H1 (cell line): ENCODE measurements around the gene DAPL1.

Experiments used
- ATF3 ChIP-seq: IDR thresholded peaks from 2 replicates; pipeline ENCODE4 v1.6.1; 2011; ENCODE audit warnings: low read depth, mild to moderate bottlenecking, low read length; ENCODE audit not compliant: insufficient read depth
- BACH1 ChIP-seq: IDR thresholded peaks from 2 replicates; pipeline ENCODE4 v1.6.1; 2012; ENCODE audit warnings: low read length, improper control_type of control experiment
- CBX5 ChIP-seq: fragments of 300-800, 300-1000 bp; sonication (generic); IDR thresholded peaks from 2 replicates; pipeline ENCODE4 v1.7.1; 2016; ENCODE audit warnings: antibody characterized with exemption, low read length, low read depth
- CTCF ChIP-seq, 3 experiments: IDR thresholded peaks; 1 replicate in 2 of 3; 2 replicates in 1 of 3; pipeline versions ENCODE4 v1.5.1 to v1.6.1; 2011; ENCODE audit warnings: low read length in 3 of 3, mild to moderate bottlenecking in 3 of 3, inconsistent platforms in 2 of 3, low read depth in 1 of 3, moderate library complexity in 1 of 3; ENCODE audit not compliant: insufficient read depth in 1 of 3; ENCODE audit errors: control extremely low read depth in 1 of 3
- E2F6 ChIP-seq: IDR thresholded peaks from 2 replicates; pipeline ENCODE4 v1.6.1; 2012; ENCODE audit warnings: inconsistent platforms
- EZH2 ChIP-seq: fragments of 200-600 bp; sonication (generic); IDR thresholded peaks from 2 replicates; pipeline ENCODE4 v1.7.1; 2012; ENCODE audit warnings: low read depth, mild to moderate bottlenecking, moderate library complexity, low read length, inconsistent platforms; ENCODE audit not compliant: severe bottlenecking
- GABPA ChIP-seq: IDR thresholded peaks from 2 replicates; pipeline ENCODE4 v1.6.1; 2011; ENCODE audit warnings: mild to moderate bottlenecking, low read length, moderate library complexity, borderline replicate concordance; ENCODE audit not compliant: insufficient read depth
- POLR2AphosphoS5 ChIP-seq: IDR thresholded peaks from 2 replicates; pipeline ENCODE4 v1.6.1; 2011; ENCODE audit warnings: low read depth, low read length
- RAD21 ChIP-seq, 2 experiments: IDR thresholded peaks in 1 of 2; conservative IDR thresholded peaks in 1 of 2; 2 replicates each; pipeline ENCODE4 v1.6.1; 2011; ENCODE audit warnings: low read depth in 2 of 2, low read length in 2 of 2, improper control_type of control experiment in 1 of 2, inconsistent platforms in 1 of 2, mild to moderate bottlenecking in 1 of 2, moderate library complexity in 1 of 2
- SP1 ChIP-seq: IDR thresholded peaks from 2 replicates; pipeline ENCODE4 v1.6.1; 2011; ENCODE audit warnings: low read depth, low read length

GRCh38 chr2:158806941-158807340 is 11.8 kb downstream of the DAPL1 start:
- no peak for TF ChIP-seq ATF3
- no peak for TF ChIP-seq CTCF (IDR thresholded peaks at IDR 0.05; ENCODE audit: control extremely low read depth in 1 of 3, insufficient read depth in 1 of 3, low read depth in 1 of 3, low read length in 3 of 3)
- no peak for TF ChIP-seq POLR2AphosphoS5
- TF ChIP-seq EZH2: no peak
- no peak for TF ChIP-seq SP1
- no peak for TF ChIP-seq E2F6
- TF ChIP-seq RAD21 (IDR thresholded peaks at IDR 0.05 in 1 of 2, conservative IDR thresholded peaks at IDR 0.05 in 1 of 2; ENCODE audit: low read depth in 2 of 2, low read length in 2 of 2): no peak
- TF ChIP-seq GABPA: no peak
- TF ChIP-seq BACH1: no peak
- TF ChIP-seq CBX5: no peak
